Measurements from ENCODE around the gene KRT83.

The KRT83 gene

DNA sequence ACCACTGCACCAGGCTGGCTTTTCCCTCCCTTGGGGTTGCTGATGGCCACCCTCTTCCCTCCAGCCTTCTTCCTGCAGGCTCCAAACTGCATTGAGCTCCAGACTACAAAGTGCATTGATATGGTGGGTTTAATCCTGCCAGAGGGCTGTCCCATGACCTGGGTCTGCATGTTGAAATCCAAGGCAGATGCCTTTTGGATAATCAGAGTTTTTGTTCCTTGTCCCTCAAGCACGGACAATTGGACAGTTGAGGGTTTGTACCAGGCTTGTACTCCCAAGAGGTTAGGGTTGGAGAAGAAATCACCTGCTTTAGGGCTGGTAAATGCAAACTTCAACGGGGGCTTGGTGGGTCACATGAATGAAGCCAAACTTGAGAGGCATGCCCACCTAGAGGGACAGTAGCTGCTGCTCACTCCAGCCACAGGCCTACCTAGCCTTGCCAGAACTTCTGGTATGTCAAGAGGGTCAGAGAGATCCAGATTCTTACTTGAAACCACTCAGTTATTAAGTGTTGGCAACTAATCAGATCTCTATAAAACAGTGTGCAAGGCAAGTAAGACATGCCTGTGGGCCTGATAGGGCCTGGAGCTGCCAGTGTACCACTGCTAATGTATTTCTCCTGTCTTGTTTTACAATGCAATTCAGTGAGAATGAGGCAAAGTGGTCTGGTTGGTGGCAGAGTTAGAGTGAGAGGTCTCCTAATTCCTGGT lies 21.7 kb upstream of the KRT83 start:
- TF ChIP-seq, protein P1, sequence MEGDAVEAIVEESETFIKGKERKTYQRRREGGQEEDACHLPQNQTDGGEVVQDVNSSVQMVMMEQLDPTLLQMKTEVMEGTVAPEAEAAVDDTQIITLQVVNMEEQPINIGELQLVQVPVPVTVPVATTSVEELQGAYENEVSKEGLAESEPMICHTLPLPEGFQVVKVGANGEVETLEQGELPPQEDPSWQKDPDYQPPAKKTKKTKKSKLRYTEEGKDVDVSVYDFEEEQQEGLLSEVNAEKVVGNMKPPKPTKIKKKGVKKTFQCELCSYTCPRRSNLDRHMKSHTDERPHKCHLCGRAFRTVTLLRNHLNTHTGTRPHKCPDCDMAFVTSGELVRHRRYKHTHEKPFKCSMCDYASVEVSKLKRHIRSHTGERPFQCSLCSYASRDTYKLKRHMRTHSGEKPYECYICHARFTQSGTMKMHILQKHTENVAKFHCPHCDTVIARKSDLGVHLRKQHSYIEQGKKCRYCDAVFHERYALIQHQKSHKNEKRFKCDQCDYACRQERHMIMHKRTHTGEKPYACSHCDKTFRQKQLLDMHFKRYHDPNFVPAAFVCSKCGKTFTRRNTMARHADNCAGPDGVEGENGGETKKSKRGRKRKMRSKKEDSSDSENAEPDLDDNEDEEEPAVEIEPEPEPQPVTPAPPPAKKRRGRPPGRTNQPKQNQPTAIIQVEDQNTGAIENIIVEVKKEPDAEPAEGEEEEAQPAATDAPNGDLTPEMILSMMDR (IDR thresholded peaks at IDR 0.05; ENCODE audit: control insufficient read depth, insufficient read depth, low read depth, low read length, missing control alignments): no peak
- DNase-seq (ENCODE audit: low read depth): no peak

GRCh38 chr12:52341066-52341580 lies 19.9 kb upstream of the KRT83 start:
- H3K4me3 ChIP-seq (ENCODE audit: control insufficient read depth, low read depth, low read length): no peak overlapping the region
- DNase-seq (ENCODE audit: low read depth): no peak
- TF ChIP-seq, protein P1 (IDR thresholded peaks at IDR 0.05; ENCODE audit: control insufficient read depth, insufficient read depth, low read depth, low read length, missing control alignments): no peak

More for the DNA sequence above, 21.7 kb upstream of the KRT83 start:
- no peak overlapping the region for H3K4me3 ChIP-seq (ENCODE audit: control insufficient read depth, low read depth, low read length)

- no peak for DNase-seq (ENCODE audit: low read depth)
- TF ChIP-seq, protein P1 (IDR thresholded peaks at IDR 0.05; ENCODE audit: control insufficient read depth, insufficient read depth, low read depth, low read length, missing control alignments): no peak
- H3K4me3 ChIP-seq (ENCODE audit: control insufficient read depth, low read depth, low read length): no peak overlapping the region
Observed at GRCh38 chr12:52338241-52338960, 17.2 kb upstream of the KRT83 start.

GRCh38 chr12:52337054-52337453 lies 15.9 kb upstream of the KRT83 start:
- no peak for DNase-seq (ENCODE audit: low read depth)
- no peak overlapping the region for H3K4me3 ChIP-seq (ENCODE audit: control insufficient read depth, low read depth, low read length)
- TF ChIP-seq, protein P1 (IDR thresholded peaks at IDR 0.05; ENCODE audit: control insufficient read depth, insufficient read depth, low read depth, low read length, missing control alignments): no peak

- TF ChIP-seq, protein P1 (IDR thresholded peaks at IDR 0.05; ENCODE audit: control insufficient read depth, insufficient read depth, low read depth, low read length, missing control alignments): no peak
- no peak overlapping the region for H3K4me3 ChIP-seq (ENCODE audit: control insufficient read depth, low read depth, low read length)
Observed at GRCh38 chr12:52336641-52337040, 15.4 kb upstream of the KRT83 start.

DNA sequence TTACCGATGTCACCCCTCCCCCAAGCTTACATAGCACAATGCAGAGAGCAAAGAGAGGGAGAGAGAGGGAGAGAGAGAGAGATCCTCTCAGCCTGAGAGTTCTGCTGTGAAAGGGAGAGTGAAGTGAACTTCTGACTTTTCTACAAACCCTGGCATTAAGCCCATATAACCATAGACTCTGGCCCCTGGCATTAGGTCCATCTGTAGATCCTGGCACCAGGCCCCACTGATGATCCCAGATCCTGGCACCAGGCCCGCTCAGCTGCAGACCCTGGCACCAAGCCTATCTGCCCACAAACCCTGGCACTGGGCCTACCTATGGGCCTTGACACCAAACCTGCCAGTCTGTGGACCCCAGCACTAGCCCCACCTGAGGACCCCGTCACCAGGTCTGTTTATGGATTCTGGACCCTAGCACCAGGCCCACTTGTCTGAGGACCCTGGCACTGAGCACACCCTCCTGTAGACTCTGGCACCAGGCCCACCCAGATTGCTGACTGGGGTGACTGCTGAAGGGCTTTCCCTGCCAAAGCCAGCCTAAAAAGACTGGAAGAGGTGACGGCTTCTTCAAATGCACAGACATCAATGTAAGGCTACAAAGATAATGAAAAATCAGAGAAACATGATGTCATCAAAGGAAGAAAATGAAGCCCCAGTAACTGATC lies 14.5 kb upstream of the KRT83 start:
- DNase-seq (ENCODE audit: low read depth): no peak
- no peak overlapping the region for H3K4me3 ChIP-seq (ENCODE audit: control insufficient read depth, low read depth, low read length)
- TF ChIP-seq, protein P1 (IDR thresholded peaks at IDR 0.05; ENCODE audit: control insufficient read depth, insufficient read depth, low read depth, low read length, missing control alignments): no peak

More at GRCh38 chr12:52336641-52337040, 15.4 kb upstream of the KRT83 start:
- DNase-seq (ENCODE audit: low read depth): no peak
